ENCODE data around the gene RCAN2.

DNA sequence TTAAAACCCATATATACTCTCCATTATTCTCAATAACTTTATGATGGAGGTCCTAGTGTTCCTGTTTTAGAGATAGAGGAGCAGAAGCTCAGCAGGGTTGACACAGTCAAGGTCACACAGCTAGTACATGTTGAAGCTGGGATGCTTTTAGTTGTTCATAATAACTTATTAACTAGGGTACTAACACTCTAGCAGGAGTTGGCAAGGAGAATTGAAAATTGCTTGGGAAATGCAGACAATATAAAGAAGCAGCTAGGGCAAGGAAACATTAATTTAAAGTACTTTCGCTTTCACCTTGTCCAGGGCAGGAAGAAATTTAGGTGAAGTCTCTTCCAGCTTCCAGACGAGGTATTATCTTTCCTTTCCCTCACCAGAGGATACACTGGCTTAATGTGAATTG is 133.7 kb downstream of the RCAN2 start:
- TF ChIP-seq RARB (CRISPR knock-in tag; IDR thresholded peaks at IDR 0.05) (no peak), ESRRG (CRISPR knock-in tag; IDR thresholded peaks at IDR 0.05) (no peak), ZNF8 (CRISPR knock-in tag; IDR thresholded peaks at IDR 0.05) (no peak), BACH2 (CRISPR knock-in tag; IDR thresholded peaks at IDR 0.05; ENCODE audit: borderline replicate concordance) (no peak), ZFP30 (CRISPR knock-in tag; IDR thresholded peaks at IDR 0.05) (no peak), CSDC2 (CRISPR knock-in tag; IDR thresholded peaks at IDR 0.05) (no peak), ZFP3 (CRISPR knock-in tag; IDR thresholded peaks at IDR 0.05) (no peak), ARNTL (CRISPR knock-in tag; IDR thresholded peaks at IDR 0.05; ENCODE audit: borderline replicate concordance, low read depth) (no peak)
- TF ChIP-seq, protein P1, sequence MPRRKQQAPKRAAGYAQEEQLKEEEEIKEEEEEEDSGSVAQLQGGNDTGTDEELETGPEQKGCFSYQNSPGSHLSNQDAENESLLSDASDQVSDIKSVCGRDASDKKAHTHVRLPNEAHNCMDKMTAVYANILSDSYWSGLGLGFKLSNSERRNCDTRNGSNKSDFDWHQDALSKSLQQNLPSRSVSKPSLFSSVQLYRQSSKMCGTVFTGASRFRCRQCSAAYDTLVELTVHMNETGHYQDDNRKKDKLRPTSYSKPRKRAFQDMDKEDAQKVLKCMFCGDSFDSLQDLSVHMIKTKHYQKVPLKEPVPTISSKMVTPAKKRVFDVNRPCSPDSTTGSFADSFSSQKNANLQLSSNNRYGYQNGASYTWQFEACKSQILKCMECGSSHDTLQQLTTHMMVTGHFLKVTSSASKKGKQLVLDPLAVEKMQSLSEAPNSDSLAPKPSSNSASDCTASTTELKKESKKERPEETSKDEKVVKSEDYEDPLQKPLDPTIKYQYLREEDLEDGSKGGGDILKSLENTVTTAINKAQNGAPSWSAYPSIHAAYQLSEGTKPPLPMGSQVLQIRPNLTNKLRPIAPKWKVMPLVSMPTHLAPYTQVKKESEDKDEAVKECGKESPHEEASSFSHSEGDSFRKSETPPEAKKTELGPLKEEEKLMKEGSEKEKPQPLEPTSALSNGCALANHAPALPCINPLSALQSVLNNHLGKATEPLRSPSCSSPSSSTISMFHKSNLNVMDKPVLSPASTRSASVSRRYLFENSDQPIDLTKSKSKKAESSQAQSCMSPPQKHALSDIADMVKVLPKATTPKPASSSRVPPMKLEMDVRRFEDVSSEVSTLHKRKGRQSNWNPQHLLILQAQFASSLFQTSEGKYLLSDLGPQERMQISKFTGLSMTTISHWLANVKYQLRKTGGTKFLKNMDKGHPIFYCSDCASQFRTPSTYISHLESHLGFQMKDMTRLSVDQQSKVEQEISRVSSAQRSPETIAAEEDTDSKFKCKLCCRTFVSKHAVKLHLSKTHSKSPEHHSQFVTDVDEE (CRISPR knock-in tag; IDR thresholded peaks at IDR 0.05), result no peak
- TF ChIP-seq, protein P2, sequence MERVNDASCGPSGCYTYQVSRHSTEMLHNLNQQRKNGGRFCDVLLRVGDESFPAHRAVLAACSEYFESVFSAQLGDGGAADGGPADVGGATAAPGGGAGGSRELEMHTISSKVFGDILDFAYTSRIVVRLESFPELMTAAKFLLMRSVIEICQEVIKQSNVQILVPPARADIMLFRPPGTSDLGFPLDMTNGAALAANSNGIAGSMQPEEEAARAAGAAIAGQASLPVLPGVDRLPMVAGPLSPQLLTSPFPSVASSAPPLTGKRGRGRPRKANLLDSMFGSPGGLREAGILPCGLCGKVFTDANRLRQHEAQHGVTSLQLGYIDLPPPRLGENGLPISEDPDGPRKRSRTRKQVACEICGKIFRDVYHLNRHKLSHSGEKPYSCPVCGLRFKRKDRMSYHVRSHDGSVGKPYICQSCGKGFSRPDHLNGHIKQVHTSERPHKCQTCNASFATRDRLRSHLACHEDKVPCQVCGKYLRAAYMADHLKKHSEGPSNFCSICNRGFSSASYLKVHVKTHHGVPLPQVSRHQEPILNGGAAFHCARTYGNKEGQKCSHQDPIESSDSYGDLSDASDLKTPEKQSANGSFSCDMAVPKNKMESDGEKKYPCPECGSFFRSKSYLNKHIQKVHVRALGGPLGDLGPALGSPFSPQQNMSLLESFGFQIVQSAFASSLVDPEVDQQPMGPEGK (CRISPR knock-in tag; IDR thresholded peaks at IDR 0.05; ENCODE audit: borderline replicate concordance), result no peak
- TF ChIP-seq, protein P3, sequence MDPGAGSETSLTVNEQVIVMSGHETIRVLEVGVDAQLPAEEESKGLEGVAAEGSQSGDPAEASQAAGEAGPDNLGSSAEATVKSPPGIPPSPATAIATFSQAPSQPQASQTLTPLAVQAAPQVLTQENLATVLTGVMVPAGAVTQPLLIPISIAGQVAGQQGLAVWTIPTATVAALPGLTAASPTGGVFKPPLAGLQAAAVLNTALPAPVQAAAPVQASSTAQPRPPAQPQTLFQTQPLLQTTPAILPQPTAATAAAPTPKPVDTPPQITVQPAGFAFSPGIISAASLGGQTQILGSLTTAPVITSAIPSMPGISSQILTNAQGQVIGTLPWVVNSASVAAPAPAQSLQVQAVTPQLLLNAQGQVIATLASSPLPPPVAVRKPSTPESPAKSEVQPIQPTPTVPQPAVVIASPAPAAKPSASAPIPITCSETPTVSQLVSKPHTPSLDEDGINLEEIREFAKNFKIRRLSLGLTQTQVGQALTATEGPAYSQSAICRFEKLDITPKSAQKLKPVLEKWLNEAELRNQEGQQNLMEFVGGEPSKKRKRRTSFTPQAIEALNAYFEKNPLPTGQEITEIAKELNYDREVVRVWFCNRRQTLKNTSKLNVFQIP (CRISPR knock-in tag; IDR thresholded peaks at IDR 0.05; ENCODE audit: borderline replicate concordance, low read depth), result no peak

Measured in SK-N-SH treated with all-trans-retinoic acid at 6 μM for 48 hours (cell line).